CD4-positive, alpha-beta T cell treated with Interleukin-1 beta for 1 hour (primary cell): ENCODE data around the gene RAPGEF4.

Source experiments
- DNase-seq, 2 donors: peaks; one replicate each; pipeline ENCODE4 v3.0.0-alpha.2; 2020 to 2022

Gene RAPGEF4

DNA sequence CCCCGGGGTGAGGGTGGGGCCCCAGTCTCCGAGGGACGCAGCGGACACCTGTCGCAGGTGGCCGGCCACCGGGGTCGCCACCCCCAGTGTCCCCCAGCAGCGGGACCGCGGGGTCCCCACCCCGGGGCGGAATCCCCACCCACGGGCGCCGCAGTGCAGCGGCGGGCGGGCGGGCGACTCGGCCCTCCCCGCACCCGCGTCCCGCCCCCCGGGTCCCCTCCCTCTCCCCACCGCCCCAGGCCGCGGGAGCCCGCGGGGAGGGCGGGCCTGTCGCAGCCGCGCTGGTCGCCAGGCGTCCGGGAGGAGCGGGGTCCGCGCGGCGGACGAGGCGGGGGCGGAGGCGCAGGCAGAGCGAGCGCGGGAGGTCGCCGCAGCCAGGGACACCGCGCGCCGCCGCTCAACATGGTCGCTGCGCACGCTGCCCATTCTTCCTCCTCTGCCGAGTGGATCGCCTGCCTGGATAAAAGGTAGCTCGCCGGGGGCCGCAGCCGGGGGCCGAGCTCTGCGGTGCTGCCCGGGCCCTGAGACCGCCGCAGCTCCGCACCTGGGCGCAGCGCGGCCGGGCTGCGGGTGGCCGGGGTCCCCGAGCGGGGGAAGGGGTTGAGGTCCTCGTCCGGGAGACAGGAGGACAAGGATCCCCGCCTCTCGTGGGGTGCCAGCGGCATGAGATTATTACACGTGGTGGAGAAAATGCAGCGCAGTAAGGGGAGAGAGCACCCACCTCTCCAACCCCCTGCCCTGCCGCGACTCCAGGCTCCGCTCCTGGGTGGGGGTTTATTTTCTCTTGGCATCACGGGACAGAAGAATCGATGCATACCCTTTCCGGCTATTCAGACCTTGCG lies at the start of gene RAPGEF4:
Gene RAPGEF4, plus strand, starts transcription at position 264 of the 842 bp plus-strand sequence. Its CDS starts 139 bp downstream, at position 403.
- DNase-seq = no peak

DNA sequence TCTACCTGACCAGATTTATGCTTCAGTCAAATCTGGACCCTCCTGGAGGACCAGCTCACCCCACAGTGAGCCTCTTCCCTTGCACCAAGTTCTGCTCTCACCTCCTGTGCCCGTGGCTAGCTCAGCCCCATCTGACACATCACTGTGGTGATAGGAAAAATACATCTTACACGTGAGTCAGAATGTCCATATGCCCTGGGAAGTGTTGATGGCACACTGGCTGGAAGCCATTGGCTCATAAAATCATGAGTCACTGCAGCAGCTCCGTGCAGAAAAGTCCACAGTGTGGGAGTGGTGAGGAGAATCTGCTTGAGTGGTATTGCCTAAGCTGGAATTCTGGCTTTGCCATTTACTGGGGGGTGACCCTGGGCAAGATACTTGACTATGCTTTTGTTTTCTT lies 42.6 kb upstream of the RAPGEF4 start:
- peak in 1 of 2 donors; percentile 20 for DNase-seq

DNA sequence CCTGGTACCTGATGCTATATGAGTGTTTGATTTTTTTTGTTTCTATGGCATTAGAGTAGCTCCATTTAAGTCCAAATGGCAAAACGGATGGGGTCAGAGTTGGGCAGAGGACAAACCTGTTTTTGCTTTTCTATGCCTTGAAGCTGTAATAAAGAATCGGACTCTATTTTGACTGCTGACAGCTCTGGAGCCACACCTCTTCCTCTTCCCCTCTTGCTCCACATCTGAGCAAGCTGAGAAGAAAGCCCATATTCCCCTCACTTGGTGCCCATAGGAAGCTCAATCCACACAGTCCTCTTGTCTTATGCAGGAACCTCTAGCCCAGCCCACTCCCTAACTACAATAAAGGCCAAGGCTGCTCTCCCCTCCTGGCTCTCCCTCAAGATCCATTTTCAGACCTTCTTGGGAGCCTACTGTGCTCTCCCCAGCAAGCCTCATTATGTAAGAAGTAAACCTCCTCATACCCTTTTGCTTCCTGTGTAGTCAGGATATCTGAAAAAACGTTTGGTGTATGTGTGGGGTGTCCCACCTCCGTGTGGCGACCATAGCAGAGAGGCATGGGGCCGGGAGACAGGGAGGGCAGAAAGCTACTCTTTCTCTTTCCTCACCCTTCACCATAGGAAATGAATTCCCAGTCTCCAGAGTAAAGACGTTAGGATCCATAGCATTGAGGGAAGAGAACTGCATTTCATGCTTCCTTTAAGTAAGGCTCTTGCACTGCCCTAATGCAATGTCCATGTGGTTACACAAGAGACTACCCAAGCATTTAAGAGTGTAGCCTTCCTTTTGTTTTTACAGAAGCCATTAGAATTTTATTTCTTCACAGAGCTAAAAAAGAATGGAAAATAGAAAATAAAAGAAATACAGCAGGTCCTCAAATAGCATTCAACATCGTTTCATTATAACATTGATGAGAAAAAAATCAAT lies 41.9 kb upstream of the RAPGEF4 start:
- DNase-seq = no peak

DNA sequence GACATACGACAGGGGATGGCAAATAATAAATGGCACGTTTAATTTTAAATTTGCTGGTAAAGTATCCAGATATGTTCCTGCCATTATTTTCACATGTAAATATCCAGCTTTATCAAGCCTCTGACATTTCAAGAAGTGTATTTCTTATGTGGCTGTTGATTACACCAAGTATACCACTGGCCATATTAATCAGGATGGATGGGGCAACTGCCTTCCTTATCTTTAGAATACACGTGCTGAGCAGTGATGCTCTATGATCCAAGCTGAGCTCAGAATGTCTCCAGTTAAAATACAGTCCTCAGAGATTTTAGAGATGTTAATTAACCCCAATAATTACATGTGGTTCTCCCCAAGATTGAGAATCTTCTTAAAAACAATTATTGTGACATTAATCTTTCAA lies 38.3 kb upstream of the RAPGEF4 start:
- no peak for DNase-seq

DNA sequence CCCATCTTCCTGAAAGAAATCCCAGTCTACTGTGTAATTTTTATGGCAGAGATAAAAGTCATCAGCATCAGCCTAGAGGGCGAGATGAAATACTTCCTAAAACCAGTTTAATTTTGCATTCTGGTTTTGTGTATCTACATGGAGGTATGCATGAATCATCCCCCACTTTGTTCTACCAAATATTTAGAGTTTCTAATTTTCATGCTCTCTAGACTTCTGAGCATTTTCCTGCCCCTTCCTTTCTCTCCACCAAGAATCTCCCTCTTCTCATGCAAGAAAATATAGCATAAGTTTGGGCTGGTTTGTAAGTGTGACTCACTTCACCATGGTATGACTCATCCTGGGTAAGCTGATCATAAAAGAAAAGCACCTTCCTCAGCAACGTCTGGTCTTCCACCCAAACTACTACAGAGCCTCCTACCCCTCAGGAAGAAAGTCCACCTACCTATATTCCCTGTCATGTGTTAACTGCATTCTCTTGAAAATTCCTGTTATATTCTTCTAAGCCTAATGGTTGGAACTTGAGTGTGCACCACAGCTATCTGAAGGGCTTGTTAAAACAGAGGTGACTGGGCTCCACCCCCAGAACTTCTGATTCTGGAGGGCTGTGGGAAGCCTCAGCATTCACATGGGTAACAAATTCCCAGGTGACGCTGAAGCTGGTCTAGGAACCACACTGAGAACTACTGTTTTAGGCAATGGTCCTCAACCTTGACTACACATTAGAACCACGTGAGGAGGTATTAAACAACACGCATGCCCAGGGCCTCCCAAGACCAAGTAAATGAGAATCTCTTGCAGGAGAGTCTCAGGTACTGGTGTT lies 37.4 kb upstream of the RAPGEF4 start:
- DNase-seq = no peak

DNA sequence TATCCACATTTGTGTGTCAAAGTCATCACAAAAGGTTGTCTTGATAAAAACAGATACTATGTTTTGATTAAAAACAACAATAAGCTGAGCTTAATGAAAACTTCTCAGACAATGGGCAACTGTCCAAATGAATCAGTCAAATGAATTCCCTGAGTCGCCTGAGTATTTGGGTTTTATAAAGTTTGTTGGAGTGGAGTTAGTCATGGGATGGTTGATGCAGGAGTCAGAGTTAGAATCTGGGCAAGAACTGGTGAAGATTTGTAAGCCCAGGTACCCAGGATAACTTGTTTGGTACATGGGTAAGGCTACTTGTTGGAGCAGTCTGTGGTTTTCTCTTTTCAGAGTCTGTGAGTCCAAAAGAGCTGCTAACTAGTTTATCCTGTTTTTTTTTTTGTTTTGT lies 34.4 kb upstream of the RAPGEF4 start:
- no peak for DNase-seq

DNA sequence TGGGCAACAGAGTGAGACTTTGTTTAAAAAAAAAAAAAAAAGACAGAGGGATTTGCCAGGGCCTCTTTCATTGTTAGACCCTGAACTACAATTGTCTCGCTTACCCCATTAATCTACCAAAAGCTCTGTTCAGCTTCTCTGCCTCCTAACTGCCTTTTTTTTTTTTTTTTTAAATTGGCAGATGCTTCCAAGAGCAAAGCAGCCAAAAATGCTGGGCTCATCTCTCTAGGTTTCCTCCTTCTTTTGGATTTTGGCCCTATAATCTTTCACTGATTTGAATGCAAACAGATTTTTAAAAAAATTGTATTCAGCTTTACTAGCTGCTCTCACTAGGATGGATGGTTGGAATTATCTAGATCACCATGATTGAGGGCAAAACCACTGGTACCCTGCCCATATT lies 33.2 kb upstream of the RAPGEF4 start:
- no peak for DNase-seq

DNA sequence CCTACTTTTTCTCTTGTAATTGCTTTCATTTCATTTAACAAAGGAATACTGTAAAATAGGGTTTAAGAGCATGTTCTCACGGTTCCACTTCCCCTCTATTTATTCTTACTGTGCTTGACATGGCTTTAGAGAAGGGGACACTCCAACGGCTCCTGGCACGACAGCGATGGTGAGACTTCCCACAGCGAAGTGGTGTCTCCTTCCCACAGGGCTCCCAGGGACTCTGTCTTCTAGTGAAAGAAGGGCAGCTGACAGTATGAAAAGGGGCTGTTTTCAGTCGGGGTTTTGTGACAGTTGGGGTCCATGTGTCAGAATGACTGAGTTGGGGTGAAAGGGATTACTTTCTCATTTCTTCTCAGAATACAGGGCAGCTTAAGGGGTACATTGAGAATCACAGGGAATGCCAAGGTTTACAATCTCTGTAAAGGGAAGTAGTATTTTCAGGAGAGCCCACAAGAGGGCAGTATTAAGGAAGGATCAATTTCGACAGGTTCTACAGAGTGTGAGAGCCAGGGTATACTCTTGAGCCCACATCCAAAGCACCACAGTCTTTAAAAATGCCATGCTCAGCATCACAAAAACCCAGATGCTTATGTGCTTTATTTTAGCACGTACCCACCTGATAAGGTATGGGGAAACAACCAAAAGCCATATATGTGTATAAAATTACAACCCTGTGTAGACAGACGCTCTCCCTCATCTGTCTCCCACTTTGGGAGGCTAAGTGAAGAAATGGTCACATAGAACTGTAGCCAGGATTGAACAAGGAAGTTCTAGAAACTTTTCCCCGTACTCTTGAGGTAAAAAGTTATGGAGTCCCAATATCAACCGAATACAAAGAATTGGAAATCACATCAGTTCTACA lies 31.3 kb upstream of the RAPGEF4 start:
- DNase-seq = no peak

DNA sequence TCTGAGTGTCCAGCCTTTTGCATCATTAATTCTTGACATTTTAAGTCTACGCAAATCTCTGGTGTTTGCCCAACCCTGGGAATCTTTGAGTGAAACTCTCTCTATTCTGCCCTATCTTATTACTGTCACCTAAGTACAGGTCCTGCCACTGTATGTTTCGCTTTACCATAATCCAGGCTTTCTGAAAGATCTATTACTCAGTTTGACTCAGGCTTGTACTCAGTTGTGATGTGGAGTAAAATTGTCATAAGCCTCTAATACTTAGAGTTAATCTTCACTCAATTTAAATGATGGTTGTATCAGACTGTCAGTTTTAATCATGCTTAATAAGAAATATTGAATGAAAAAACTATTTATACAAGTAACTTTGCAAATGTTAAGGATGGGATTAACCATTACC lies 30.3 kb upstream of the RAPGEF4 start:
- no peak for DNase-seq

DNA sequence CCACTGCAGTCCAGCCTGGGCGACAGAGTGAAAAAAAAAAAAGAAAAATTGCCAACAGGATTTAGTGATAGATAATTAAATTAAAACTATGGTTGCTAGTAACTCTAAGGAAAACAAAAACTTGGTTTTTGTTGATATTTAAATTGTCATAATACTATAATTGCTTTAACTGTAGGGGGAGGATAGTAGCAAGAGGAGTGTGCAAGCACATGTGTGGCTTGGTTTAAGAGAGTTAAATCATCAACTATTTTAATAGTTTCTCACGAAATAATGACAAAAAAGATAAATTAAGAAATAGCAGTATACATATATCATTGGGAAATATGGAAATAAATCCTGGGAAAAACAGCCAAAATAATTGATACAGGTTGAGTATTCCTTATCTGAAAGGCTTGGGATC lies 27.4 kb upstream of the RAPGEF4 start:
- no peak for DNase-seq

DNA sequence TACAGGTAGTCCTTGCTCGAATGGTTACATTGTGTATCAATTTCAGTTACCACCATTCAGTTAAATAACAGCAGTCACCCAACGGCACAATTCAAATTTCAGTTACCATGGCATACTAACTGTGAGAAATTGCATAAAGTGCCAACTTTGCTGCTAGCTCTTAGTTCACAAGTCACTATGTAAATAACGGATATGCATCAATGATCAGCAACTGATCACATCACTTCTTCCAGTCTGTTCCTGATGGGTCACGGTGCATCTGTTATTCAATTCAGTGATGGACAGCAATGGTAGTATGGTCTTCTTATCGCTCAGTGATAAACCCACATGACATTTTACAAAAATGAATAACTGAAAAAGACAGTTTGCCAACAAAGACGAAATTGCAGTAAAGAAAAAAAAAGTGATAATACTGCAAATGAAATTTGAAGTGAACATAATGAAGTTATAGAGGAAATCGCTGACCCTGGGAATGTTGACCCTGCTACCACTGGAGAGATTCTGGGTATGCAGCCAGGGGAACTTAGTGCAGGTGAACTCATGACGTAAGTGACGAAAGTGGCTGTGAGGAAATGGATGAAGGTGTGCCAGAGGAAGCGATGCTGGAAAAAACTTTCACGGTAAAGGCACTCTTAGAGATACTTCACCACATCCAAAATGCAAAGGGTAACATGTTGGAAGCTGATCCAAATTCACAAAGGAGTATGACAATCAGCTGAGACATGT lies 25.9 kb upstream of the RAPGEF4 start:
- DNase-seq = no peak

DNA sequence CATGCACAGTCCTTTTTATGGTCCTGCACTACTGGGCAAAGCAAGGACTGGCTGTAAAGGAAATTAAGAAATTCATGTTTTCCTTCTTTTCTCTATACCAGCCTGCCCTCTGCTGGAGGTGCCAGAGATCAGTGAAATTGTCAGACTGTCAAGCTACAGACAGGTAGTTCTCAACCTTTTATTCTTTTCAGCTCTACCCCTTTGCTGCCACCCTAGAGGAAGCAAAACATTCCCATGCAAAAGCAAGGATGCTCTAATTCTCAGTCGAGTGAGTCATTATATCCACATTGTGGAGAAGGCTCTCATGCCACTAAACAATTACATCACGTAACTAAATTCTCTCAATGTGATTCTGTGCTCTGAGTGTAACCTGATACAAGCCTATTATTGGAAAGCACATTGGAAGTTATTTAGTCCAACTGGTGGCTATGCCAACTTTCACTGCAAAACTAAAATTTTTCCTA lies 25.0 kb upstream of the RAPGEF4 start:
- peak in 1 of 2 donors; percentile 37 for DNase-seq

DNA sequence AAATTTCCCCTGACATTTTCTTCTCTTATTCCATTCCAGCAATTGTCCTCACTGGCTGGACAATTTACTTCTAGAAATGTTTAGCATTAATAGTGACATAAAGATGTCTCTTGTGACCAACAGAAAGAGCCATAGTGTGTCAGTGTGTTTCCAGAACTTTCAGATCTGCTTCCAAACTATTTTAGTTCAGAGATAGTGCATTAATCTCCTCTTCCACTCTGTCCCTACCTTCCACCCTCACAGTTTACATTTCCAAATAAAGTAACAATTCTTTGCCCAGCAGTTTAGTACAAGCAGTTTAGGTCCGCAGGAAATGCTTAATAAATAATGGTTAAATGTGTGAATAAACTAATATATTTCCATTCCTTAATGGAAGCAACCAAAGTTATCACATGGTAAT lies 24.5 kb upstream of the RAPGEF4 start:
- no peak for DNase-seq

DNA sequence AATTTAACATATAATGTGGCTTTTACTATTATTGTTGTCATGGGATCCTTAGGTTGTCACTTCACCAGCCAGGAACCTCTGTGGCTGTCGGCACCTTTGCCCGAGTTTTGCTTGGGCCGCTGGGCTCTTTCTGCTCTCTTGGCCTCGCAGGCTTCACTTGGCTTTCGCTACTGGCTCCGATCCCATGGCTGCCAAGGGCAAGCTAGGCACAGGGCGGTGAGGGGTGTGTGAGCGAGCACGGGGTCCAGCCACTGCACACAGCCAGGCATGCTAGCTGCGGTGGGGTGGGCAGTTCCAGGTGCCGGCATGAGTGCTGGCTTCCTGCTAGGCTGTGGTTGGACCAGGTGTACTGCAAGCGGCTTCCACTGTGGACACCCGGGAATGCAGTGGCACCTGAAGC lies 23.4 kb upstream of the RAPGEF4 start:
- DNase-seq = no peak

DNA sequence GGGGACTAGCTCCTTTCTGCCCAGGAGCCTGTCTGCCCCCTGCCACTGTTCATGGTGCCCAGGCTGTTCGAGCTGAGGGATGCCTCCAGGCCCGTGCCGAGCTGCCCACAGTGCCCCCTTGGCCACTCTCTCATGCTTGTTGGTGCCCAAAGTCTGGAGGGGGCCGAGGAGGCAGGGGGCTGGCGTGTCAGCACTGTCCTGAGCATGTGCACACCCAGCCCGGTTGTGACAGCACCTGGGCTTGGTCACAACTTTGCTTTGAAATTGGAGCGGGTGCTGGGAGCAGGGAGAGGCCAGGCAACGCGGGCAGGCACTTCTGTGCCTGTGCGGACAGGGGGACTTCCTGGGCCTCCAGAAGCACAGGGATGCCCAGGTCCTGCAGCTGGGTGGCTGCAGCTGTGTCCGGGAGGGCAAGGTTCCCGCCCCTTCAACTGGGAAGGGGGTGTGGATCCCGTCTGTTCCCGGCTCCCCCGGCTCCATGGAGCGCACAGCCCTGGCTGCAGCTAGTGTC lies 22.2 kb upstream of the RAPGEF4 start:
- no peak for DNase-seq

DNA sequence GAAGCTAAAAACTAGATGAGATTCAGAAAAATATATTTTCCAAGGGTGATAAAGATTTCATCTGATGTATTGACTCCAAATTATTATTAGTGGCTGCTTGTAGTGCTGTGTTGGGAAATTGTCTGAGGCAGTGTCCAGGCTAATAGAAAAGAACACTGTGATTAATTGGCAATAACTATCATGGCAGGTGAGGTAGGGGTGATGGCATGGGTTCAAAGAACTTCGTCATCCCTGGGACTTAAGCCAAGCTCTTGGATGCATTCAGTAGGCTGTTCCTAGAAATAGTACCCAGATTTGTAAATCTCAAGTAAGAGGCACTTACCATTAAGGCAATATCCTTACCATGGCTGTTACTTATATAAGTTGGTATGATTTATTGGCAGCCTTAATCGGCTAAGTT lies 13.2 kb upstream of the RAPGEF4 start:
- no peak for DNase-seq

DNA sequence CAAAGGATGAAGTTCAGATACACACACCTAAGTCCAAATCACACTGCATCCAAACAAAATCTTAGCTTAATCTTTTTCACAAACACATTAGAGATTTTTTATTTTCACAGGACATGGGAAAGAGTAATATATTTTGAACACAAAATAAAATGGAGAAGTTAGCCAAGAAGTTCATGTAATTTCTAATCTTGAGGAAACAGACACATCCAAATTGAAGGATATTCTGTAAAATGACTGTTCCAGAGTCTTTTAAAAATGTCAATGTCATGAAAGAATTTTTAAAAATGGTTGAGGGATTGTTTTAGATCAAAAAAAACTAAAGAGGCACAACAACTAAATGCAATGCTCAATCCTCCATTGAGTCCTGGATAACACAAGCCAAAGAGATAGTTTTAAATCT lies 12.4 kb upstream of the RAPGEF4 start:
- DNase-seq = no peak

DNA sequence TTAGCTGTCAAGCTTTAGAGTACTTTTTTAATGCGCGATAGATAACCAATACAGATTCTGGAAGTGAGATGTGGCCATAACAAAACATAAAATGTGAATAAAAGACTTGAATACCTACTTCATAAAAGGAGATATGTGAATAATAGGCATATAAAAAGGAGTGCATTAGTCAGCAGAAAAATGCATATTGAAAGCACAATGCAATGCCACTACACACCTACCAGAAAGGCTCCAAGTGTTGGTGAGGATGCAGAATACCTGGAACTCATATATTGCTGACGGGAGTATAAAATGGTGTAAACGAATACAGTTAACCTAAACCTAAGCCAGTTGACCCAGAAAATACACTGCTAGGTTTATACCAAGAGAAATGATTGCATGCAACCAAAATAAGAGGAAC lies 10.9 kb upstream of the RAPGEF4 start:
- no peak for DNase-seq

DNA sequence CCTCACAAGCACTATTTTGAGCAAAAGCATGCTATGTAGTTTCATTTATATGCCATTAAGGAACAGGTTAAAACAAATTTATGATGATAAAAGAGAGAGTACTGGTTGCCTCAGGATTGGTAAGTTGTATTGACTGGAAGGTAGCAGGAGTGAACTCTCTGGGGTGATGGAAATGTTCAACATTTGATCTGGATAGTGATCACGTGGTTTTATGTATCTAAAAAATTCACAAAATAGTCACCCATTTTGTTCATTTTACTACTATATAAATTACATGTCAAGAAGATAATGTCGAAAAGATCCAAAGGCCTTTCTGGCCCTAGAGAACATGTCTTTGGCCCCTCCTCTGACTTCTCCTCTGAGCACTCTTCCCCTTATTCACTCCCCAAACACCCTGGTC lies 10.4 kb upstream of the RAPGEF4 start:
- no peak for DNase-seq

DNA sequence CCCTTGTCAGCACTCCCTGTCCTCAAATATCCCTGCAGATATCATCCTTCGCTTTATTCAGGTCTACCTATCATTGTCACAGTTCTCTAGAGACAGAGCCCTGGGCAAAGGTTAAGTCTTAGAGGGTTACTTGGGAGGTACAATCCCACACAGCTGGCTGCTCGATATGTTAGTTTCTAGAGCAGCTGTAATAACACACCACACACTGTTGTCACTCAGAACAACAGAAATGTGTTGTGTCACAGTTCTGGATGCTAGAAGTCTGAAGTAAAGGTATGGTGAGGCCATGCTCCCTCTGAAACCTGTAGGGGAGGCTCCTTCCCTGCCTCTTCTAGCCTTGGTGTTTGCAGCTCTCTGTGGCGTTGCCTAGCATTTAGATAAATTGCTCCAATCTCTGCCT lies 9.9 kb upstream of the RAPGEF4 start:
- DNase-seq = no peak

DNA sequence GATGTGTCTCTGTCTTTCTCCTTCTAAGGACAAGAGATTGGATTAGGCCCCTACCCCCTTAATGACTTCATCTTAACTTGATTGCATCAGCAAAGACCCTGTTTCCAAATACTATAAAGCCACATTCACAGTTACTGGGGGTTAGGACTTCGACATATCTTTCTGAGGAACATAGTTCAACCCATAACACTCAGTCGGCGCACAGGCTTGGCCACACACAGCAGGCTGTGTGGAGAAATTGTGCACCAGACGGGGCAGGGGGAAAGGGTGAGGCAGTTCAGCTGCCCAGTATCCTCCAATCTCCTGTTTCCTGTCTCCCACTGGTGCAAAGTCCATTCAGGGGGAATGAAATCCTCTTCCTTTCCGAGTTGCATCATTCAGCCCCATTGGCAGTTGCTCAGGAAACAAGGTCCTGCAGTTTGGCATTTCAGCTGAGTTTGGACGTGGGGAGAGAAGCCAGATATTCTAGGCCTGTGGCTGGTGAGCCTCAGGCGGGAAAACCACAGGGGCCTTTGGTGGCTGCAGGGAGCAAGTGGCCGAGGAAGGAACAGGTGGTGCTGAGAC lies 9.4 kb upstream of the RAPGEF4 start:
- no peak for DNase-seq
